Germinal center (tissue), 1 donor: ENCODE results near the gene TRMT1.
"Not testable (repeated sequence)": the region's sequence is repeated elsewhere in the genome, so short reads cannot be mapped to it uniquely, and the experiment has no call there.

ENCODE experiments used
- DNase-seq: peaks from one replicate; pipeline ENCODE4 v3.0.0; 2012; ENCODE audit warnings: mixed read lengths, low spot score

Gene TRMT1

GRCh38 chr19:13116282-13117175, at the start of gene TRMT1:
TSS of gene TRMT1 (minus strand) at chr19:13116740. CDS start at chr19:13116399, 341 bp downstream.
- DNase-seq, result peak; percentile 93

- not testable (repeated sequence) for DNase-seq
These were observed 49.6 kb upstream of the TRMT1 start for GRCh38 chr19:13166151-13166550.

- no peak for DNase-seq
These were observed 48.8 kb upstream of the TRMT1 start for GRCh38 chr19:13165162-13165997.

GRCh38 chr19:13164343-13165161, 48.0 kb upstream of the TRMT1 start:
- no peak for DNase-seq

GRCh38 chr19:13163609-13164342, 47.2 kb upstream of the TRMT1 start:
- peak; percentile 45 for DNase-seq

- DNase-seq, result peak; percentile 80
These were observed 46.4 kb upstream of the TRMT1 start for GRCh38 chr19:13162724-13163608.

GRCh38 chr19:13160557-13160956, 44.0 kb upstream of the TRMT1 start:
- no peak for DNase-seq

- DNase-seq, result no peak
These were observed 43.2 kb upstream of the TRMT1 start for GRCh38 chr19:13159713-13160112.

GRCh38 chr19:13155472-13156359, 39.2 kb upstream of the TRMT1 start:
- peak; percentile 79 for DNase-seq

- DNase-seq, result peak; percentile 72
These were observed 38.5 kb upstream of the TRMT1 start for GRCh38 chr19:13154911-13155471.

GRCh38 chr19:13154241-13154778, 37.8 kb upstream of the TRMT1 start:
- DNase-seq, result peak; percentile 34

- DNase-seq, result peak; percentile 30
These were observed 37.2 kb upstream of the TRMT1 start for GRCh38 chr19:13153569-13154240.

GRCh38 chr19:13152974-13153568, 36.5 kb upstream of the TRMT1 start:
- peak; percentile 90 for DNase-seq

GRCh38 chr19:13152356-13152973, 35.9 kb upstream of the TRMT1 start:
- DNase-seq, result no peak

- peak; percentile 94 for DNase-seq
These were observed 35.2 kb upstream of the TRMT1 start for GRCh38 chr19:13151605-13152355.

- DNase-seq, result peak; percentile 23
These were observed 34.5 kb upstream of the TRMT1 start for GRCh38 chr19:13150931-13151604.
